ENCODE data around the gene IFNGR1.

- no peak for TF ChIP-seq MAX (IDR thresholded peaks at IDR 0.05; ENCODE audit: low read depth, low read length)
- TF ChIP-seq POLR2A (IDR thresholded peaks at IDR 0.05; ENCODE audit: low read depth, low read length), result no peak
- no peak for TF ChIP-seq CREB1 (IDR thresholded peaks at IDR 0.05; ENCODE audit: low read depth)
- TF ChIP-seq CTCF (IDR thresholded peaks at IDR 0.05 in 2 of 3, conservative IDR thresholded peaks at IDR 0.05 in 1 of 3; ENCODE audit: control insufficient read depth in 2 of 3, extremely low read depth in 1 of 3, insufficient read depth in 1 of 3, low read depth in 3 of 3, low read length in 3 of 3), result no peak
- no peak for TF ChIP-seq EZH2 (IDR thresholded peaks at IDR 0.05; ENCODE audit: borderline replicate concordance, control insufficient read depth, low read depth, low read length)
- no peak for TF ChIP-seq SPI1 (IDR thresholded peaks at IDR 0.05; ENCODE audit: borderline replicate concordance, insufficient read depth, low read depth, low read length)
- TF ChIP-seq ZNF217 (IDR thresholded peaks at IDR 0.05), result no peak
- TF ChIP-seq BCL3 (IDR thresholded peaks at IDR 0.05; ENCODE audit: borderline replicate concordance, insufficient read depth, low read depth, low read length, poor library complexity, severe bottlenecking), result no peak
- no peak for TF ChIP-seq JUND (IDR thresholded peaks at IDR 0.05; ENCODE audit: low read depth, low read length)
- no peak for TF ChIP-seq REST (IDR thresholded peaks at IDR 0.05; ENCODE audit: low read depth, low read length)
- TF ChIP-seq CHD4 (IDR thresholded peaks at IDR 0.05), result no peak
Measured at GRCh38 chr6:137240168-137240567, 21.0 kb upstream of the IFNGR1 start.

All from GM12878 (cell line).